Central memory CD4-positive, alpha-beta T cell (primary cell): ENCODE measurements around the gene KRT16.
"Not testable (repeated sequence)": the region's sequence is repeated elsewhere in the genome, so short reads cannot be mapped to it uniquely, and the experiment has no call there.

ENCODE experiments used
- DNase-seq: peaks from one replicate; pipeline ENCODE4 v3.0.0; 2022
- total RNA-seq, 3 experiments: gene quantifications; one replicate each; lab custom pipeline; 2026; lab: John Stamatoyannopoulos, UW

KRT16 gene
- total RNA-seq, result 0 reads per million in 3 experiments

DNA sequence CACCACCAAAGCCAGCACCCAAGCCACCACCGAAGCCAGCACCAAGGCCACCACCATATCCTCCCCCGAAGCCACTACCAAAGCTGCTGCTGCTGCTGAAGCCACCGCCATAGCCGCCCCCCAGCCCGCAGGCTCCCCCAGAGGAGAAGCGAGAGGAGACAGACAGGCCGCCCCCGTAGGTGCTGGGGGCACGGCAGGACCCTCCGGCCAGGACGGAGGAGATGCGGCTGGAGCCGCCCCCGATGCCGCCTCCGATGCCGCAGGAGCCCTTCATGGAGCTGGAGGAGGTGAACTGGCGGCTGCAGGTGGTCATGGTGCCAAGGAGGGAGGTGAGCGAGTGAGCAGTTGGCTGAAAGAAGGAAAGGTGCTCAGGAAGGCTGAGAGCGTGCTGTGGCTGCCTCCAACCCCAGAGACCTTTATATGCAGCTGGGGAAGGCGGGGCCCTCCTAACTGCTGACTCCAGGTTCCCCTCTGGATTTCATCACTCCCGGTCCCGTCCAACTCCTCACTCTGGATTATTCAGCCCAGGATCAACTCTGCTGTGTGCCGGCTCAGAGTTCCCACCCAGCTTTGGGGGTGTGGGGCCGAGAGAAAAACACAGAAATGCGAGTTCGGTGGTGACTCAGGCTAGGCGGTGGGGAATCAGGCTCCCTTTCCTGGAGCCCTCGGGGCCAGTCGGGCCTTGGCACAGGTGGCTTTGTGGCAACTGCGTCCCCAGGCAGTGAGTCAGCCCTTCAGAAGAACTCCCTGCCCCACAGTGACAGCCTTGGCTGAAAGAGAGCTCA is at the start of gene KRT16:
TSS of gene KRT16 (minus strand) at position 392 of the 785 bp plus-strand sequence. CDS start at position 313, 79 bp downstream.
- DNase-seq, result not testable (repeated sequence)

DNA sequence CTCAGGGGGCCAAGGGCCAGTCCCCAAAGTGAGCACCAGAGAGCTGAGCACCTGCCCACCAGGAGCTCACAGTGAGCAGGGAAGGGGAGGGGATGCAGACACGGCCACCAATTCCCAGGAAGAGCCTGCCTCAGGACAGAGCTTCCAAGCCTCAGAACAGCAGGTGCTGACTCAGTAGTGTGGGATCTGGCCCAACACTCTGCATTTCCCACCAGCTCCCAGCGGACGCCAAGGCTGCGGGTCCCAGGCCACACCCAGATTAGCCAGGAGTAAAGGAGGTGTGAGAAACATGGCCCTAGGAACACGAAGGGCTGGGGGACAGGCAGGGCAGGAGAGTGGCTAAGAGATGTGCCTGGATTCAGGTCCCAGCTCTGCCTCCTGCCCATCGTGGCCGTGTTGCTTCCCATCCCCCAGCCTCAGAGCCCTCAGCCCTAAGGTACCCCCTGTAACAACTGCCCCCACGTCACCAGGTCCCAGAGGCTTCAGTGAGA is 47.7 kb upstream of the KRT16 start:
- no peak for DNase-seq

DNA sequence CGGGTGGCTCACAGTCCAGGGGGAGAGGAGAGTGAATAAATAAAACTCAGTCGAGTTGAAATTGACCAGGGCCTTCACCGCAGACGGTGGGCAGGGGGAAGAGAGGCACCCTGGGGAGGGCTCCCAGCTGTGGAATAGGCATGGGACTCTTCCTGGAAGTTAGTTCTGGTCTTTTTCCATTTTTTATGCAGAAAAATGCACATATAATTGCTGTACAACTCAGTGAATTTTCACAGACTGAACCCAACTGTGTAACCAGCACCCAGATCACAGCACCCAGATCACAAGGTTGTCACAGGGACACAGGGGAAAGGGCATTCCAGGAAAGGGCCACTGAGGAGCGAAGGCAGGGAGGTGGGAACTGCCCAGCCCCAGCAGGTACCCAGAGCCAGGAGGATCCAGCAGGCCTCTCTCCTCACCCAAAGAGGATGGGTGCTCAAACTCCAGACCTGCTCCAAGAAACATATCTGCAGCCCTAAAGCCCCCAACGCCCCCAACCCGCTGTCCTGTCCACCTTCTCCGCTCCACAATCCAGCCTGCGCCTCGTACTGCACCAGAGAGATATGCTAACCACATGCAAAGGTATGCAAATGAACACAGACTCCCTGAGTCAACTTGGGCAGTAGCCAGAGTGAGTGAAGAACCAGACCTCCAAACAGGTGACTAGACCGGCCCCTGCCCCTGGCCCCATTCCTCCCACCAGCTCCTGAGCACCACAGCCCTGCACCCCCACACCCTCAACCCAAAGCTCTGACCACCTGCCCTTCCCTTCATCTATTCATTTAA is 47.1 kb upstream of the KRT16 start:
- no peak for DNase-seq

DNA sequence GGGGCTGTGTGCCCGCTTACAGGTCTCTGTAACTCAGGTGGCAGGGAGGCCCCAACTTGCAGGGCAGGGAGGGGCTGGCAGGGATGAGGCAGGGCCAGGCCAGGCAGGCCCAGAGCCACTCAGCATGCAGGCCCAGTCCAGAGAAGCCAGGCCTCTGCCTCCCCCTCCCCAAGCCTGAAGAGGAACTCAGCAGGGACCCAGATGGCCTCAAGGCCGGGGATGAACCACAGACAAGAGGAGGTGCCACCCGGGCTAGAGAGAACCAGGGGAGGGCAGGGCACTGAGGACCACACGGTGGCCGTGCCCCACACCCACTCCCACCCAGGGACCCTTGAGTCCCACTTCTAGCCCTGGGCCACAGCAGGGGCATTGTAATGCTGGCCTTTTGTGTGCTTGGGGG is 46.3 kb upstream of the KRT16 start:
- DNase-seq, result no peak

DNA sequence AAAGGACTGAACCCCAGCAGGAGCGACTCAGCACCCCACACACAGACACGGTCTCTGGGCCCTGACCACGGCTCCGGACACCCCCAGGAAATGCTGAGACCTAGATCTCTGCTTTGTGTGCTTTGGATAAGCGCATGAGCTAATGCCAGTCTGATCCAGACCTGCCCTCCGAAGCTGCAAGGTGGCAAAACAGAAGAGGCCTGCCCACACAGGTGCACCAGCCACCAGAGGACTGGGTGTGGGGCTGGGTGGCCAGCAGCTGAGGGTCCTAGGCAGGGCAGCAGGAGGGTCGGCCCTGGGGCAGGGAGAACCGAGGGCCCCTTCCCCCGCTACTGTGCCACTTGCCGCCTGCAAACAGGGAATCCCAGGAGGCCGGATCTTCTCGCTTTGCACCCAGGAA is 45.4 kb upstream of the KRT16 start:
- no peak for DNase-seq

DNA sequence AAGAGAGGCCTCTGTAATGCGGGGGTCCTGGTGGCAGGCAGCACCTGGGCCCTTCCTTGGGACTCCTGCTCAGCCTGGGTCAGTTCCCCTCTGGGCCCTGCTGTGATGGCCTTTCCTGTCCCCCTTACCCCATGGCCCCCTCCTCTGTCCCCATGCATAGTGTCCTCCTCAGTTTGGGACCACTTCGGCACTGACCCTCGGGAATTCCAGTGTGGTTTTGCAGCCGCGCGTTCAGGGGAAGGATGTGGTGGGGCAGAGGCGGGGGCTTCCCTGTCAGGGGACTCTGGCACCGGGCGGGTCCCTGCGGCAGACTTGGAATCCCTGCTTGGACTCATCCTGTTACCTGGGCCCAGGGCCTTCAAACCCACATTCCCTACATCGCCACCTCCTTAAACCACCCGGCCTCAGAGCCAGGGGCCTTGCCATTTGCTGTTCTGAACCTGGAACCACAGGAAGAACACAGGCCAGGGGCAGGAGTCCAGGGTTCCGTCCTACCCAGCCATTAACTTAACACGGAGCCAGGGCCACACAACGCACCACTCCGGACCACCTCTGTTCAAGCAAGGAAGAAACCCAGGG is 44.7 kb upstream of the KRT16 start:
- DNase-seq, result no peak

DNA sequence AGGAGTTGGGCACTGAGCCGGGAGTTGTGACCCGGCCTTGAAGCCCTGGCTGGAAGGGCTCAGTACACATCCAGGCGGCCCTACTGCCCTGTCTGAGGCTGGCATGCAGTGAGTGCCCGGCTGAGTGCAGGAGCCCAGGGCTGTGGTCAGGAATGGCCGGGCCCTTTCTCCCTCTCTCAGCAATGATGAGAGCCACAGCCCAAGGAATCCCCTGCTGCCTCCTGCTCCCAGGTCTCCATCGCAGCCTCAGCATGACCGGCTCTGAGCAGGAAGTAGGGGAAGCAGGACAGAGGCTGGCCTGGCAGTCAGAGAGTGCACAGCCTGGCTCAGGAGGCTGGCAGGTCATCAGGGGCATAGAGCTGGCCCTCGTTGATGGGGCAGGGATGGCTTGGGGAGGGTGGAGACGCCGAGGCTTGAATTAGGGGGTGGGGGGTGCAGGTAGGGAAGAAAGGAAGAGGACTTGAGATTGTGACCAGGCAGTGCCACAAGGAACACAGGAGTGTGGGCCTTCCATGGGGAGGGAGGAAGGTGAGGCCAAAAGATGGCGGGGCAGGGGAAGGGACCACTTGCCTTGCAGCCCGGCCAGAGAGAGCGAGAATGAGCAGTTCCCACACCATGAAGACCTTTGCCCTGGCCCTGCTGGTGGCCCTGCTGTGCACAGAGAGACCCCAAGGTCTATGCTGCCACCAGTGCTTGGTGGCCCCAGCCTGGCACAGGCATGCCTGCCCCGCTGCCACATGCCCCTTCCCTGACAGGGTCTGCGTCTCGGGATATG is 43.9 kb upstream of the KRT16 start:
- no peak for DNase-seq

DNA sequence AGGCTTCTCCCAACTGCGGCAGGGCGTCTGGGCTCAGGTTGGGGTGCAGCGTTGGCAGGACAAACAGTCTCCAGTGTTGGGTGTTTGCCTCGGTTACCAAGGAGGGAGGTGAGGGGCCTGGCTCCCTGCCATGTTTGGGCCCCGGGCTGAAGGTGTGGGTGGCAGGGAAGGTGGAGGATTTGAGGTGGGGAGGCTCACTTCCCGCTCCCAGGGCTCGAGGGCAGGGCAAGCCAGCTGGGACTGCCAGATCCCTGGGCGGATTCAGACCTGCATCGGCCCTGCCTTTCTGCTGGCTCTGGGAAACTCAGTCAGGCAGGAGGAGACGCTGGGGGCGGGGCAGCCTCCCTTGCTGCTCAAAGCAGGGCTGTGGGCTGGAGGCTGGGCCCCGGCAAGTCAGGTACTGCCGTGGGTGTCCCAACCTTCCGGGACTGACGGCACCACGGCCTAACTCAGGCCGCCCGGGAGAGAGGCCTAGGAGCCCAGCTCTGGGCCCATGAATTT is 43.1 kb upstream of the KRT16 start:
- no peak for DNase-seq

DNA sequence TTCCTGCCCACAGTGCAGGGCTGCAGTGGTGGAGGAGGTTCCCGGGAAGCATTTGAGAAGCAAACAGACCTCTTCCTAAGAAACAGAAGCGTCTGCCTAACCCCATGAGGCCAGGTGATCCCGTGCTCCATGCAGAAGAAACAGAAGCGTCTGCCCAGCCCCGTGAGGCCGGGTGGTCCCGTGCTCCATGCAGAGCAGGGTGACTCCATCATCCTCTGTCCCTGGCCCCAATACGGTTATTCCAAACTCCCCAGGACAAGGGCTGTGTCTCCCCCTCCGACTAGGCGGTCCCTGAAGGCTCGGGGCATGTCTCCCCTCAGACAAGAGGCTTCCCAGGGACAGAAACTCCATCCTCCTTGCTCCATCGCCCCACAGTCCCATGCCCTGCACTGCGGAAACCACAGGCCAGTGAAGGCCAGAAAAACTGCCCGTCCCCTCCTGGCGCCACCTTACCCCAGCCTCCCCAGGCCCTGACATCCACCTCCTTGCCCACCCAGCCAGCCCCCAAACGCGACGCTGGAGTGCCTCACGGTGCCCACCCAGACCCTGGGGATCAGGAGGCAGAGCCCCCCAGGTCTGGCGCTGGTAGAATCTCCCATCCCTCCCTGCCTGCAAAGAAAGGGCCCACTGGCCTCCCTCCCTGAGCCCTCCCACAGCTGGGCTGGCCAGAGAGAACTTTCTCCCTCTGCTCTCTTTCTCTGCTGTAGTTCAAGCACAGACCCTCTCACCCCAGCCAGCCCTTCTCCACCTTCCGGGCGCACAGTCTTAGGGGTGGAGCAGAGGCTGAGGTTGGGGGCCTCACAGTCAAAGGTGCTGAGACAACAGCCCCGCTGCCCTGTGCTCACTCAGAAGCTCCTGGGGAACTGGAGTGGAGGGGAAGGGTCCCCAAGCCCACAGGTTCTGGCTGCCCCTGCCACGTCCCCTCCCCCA is 42.4 kb upstream of the KRT16 start:
- no peak for DNase-seq

DNA sequence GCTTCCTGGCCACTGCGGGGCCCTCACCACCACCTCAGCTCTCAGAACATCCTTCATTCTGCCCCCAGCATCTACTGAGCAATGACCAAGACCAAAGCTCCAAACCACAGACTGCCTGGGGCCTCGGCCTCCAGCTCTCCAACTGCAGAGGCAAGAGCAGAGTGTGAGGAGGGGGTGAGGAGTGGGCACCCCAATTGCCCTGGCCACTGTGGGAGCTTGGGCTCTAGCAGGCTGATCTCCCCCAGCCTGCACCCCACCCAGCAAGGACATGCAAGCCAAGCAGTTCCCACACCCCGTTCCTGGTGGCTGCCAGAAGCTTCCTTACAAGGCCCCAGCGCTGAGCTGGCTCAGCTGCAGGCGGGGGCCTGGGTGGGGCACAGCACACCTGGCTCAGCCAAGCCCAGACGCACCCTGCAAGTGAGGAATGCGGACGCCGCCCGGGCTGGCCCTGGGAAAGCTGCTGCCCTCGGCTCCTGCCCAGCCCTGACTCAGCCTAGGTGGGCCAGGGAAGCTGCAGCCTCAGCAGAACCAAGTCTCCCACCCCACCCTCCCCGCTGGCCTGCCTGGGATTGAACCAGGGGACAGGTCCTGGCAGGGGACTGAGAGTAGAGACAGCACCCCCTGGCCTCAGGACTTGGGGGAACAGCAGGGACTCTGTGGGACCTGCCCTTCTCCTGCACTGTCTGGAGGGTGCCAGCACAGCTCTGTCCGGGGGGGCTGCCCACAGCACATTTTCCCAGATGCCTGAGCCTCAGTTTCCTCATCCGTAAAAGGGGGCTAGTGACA is 41.5 kb upstream of the KRT16 start:
- no peak for DNase-seq

DNA sequence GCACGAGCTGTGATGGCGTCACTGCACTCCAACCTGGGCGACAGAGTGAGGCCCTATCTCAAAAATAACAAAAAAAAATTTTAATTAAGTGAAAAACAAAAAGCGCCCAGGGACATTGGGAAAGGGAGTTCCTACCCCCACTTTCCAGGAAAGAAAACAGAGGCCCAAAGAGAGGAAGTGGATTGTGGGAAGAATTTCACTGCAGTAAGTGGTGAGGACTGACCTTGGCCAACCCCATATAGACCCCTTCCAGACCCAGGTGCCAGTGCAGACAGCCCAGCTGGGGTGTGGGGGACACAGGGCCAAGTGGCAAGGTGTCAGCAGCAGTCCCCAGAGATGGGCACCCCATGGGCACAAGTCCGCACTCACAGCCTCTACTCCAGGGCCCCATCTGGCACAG is 40.9 kb upstream of the KRT16 start:
- DNase-seq, result no peak

DNA sequence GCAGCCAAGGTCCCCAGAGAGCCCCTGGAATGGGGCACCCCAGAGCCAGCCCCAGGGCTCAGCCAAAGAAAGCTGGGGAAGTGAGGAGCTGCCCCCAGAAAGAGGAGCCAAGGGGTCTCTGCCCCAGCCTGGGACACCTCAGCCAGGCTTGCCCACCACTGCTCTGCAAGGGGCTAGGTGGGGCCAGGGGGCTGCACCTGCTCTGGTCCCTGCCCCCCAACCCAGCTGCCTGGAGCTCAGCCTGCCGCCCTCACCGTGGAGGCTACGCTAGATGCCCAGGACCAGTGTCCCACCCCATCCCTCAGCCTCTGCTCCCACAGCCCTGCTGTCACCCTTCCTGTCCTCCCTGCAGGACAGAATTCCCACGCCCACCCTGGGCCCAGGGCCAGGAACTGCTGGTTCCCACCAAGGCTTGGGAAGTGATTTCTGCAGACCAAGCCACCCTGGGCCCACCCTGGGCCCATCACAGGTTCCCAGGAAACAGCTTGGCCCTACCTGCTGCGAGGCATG is 39.9 kb upstream of the KRT16 start:
- DNase-seq, result no peak

DNA sequence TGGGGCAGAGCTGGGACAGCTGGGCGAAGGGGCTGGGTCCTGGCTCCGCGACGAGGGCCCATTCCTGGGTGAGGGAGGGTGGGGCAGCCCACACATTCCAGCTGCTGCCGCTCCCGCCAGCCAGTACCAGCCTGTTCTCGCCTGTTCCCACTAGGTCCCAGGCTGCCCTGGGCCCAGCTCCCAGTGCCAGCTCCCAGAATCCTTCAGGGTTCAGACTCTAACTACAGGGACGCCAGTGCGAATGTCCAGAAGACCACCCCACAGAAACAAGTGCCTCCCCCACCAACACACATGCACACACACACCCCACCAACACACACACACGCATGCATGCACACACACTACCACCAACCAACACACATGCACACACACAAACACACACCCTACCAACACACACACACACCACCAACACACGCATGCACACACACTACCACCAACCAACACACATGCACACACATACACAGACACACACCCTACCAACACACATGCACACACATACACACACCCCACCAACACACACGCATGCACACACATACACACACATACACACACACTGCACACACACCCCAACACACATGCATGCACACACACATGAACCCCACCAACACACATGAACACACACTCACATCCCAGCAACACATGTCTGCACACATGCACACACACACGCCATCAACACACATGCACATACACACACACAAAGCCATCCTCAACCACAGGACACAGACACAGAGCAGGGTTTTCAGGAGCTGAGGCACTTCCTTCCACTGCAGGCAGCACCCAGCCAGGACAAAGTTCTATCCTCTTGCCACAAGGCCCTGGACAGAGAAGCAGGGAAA is 39.3 kb upstream of the KRT16 start:
- DNase-seq, result no peak

DNA sequence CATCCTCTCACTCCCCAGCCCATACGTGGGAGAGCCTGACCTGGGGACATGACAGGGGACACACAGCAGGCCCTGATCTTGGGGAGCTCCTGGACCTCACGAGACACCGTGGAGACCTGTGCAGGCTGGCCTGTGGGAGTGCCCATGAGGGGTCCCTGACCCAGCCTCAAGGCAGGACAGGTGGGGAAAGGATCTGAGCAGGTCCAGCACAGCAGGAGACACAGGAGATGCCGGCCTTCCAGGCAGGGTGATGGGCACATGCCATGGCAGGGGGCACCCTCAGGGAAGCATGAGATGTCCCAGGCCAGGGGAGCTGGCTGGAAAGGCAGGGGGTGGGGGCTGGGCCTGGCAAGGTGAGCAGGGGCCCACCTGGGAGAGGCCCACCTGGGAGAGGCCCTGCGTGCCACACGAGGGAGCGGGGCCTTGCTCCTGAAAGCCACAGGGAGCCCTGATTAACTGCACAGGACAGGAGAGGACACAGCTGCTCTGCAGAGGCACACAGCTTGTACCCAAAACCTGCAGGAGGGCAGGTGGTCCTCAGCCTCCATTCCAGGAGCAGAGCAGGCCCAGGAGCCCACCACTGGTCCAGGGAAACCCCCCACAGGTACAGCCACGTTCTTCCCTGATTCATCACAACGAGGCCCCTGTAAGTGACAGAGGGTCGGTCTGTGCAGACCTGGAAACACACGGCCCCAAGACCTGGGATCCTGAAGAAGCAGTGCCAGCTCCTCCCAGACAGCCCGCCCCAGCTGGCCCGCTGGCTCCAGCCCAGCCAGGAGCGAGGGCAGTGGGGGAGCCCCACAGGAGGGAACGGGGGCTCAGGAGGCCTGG is 38.4 kb upstream of the KRT16 start:
- DNase-seq, result no peak

DNA sequence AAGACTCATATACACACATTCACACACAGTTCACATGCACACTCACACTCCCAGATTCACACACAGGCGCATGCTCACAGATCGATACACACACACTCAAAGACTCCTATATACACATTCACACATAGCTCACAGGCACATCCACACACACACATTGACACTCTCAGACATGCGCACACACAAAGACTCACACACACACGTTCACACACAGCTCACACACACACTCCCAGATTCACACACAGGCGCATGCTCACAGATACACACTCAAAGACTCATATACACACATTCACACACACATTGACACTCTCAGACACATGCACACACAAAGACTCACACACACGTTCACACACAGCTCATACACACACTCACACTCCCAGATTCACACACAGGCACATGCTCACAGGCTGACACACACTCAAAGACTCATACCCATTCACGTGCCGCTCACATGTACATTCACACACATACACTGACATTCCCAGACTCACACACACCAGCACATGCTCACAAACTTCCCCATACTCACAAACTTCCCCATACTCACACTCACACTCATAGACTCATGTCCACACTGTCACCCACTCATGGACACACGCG is 37.5 kb upstream of the KRT16 start:
- no peak for DNase-seq

DNA sequence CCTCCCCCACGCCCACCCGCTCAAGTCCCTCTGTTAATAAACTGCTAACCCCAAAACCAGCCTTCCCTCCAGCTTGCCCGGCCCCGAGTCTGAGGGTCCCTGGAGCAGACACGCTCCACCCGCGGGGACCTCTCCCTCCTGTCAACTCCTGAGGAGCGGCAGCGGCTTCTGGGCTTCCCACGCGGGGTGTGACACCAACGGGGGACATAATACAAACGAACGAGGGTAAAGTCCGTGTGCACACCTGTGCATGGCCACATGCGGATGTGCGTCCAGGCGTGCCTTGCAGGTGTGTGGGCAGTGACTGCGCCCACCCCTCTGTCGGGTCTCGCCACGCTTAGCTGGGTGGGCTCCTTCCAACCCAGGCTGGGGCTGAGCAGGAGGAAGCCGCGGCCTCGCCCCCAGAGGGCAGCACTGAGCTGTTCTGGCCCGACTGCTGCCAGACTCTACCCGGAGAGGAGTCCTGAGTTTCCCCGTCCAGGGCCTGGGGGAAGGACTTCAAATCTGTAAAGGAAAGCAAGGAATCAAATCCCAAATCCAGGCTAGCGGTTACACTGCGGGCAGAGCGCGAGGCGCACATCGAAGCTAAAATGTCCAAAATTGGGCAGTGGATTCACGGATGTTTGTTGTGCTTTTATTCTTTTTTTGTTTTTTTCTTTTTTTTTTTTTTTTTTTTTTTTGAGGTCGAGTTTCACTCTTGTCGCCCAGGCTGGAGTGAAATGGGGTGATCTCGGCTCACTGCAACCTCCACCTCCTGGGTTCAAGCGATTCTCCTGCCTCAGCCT is 36.0 kb upstream of the KRT16 start:
- DNase-seq, result peak; percentile 75

DNA sequence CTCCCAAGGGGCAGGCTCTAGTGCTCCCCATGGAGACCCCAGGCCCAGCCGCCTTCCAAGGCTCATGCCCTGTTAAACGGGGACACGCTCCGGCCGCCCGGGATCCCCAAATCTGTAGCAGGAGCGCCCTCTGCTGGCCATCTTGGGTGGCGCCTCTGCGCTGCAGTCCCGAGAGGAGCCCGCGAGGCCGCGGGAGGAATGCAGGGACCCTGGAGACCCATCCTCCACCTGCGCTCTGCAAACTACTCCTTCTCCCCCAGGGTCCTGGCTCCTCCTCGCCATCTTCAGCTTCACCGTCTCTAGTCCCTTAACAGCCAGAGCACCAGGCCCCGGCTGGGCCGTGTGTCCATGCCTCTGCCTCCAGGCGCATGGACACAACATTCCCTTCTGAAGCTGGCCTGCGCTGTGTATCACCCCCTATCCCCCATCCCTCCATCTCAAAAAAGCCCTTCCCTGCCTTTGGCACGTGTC is 35.4 kb upstream of the KRT16 start:
- peak; percentile 73 for DNase-seq
